ENCODE data around the gene MBTD1.
"Not testable (repeated sequence)": the region's sequence is repeated elsewhere in the genome, so short reads cannot be mapped to it uniquely, and the experiment has no call there.

MBTD1 gene

GRCh38 chr17:51259564-51260236, at the start of gene MBTD1:
Gene MBTD1, minus strand, starts transcription at chr17:51260049. Its CDS starts 34,888 bp downstream, at chr17:51225161.
- peak; percentile 98 for DNase-seq

GRCh38 chr17:51305182-51305581, 45.3 kb upstream of the MBTD1 start:
- DNase-seq: no peak

GRCh38 chr17:51299859-51300258, 40.0 kb upstream of the MBTD1 start:
- no peak for DNase-seq

- DNase-seq: peak; percentile 27 to 43
Observed at GRCh38 chr17:51298508-51299371, 38.9 kb upstream of the MBTD1 start.

GRCh38 chr17:51294338-51294737, 34.5 kb upstream of the MBTD1 start:
- DNase-seq: not testable (repeated sequence)

GRCh38 chr17:51289696-51290111, 29.9 kb upstream of the MBTD1 start:
- DNase-seq: no peak

- DNase-seq: no peak
Observed at GRCh38 chr17:51287412-51287811, 27.6 kb upstream of the MBTD1 start.

- DNase-seq: no peak
Observed at GRCh38 chr17:51279183-51279582, 19.3 kb upstream of the MBTD1 start.

- DNase-seq: no peak
Observed at GRCh38 chr17:51275381-51275780, 15.5 kb upstream of the MBTD1 start.

GRCh38 chr17:51272812-51273211, 13.0 kb upstream of the MBTD1 start:
- DNase-seq: no peak

- DNase-seq: no peak
Observed at GRCh38 chr17:51270636-51271035, 10.8 kb upstream of the MBTD1 start.

- no peak for DNase-seq
Observed at GRCh38 chr17:51269991-51270390, 10.1 kb upstream of the MBTD1 start.

- DNase-seq: not testable (repeated sequence)
Observed at GRCh38 chr17:51264466-51264865, 4.6 kb upstream of the MBTD1 start.

- no peak for DNase-seq
Observed at GRCh38 chr17:51263006-51263405, 3.2 kb upstream of the MBTD1 start.

GRCh38 chr17:51261024-51261963, 1.4 kb upstream of the MBTD1 start:
- DNase-seq: peak in 1 of 2 experiments; percentile 34

- DNase-seq: peak; percentile 98 to 99
Observed at GRCh38 chr17:51260237-51261023, 581 bp upstream of the MBTD1 start, which contains the start of gene UTP18. Gene UTP18, plus strand, starts transcription at chr17:51260546. Its CDS starts 39 bp downstream, at chr17:51260585.

- DNase-seq: peak; percentile 22 to 47
Observed at GRCh38 chr17:51258756-51259563, 889 bp downstream of the MBTD1 start.

GRCh38 chr17:51257150-51258081, 2.4 kb downstream of the MBTD1 start:
- no peak for DNase-seq

- no peak for DNase-seq
Observed at GRCh38 chr17:51256101-51256500, 3.7 kb downstream of the MBTD1 start.

GRCh38 chr17:51255673-51256072, 4.2 kb downstream of the MBTD1 start:
- no peak for DNase-seq

Measured in NCI-H526 (cell line).